Activated CD4-positive, alpha-beta T cell treated with anti-CD3 and anti-CD28 coated beads, Interleukin-2, Interleukin-4, amounts not matched to agents 100 ng/mL and 50 ng/mL, durations not matched to agents 16 hours and 8 hours (primary cell): ENCODE data around the gene SRGAP2B.
"Not testable (repeated sequence)": the region's sequence is repeated elsewhere in the genome, so short reads cannot be mapped to it uniquely, and the experiment has no call there.

Source experiments
- DNase-seq: peaks from one replicate; pipeline ENCODE4 v3.0.0-alpha.2; 2020; ENCODE audit warnings: low spot score

SRGAP2B gene

GRCh38 chr1:144947495-144947894 lies 147.6 kb downstream of the SRGAP2B start:
- not testable (repeated sequence) for DNase-seq

- not testable (repeated sequence) for DNase-seq
Observed at GRCh38 chr1:144946525-144947480, 148.3 kb downstream of the SRGAP2B start.

- DNase-seq: peak; percentile 16
Observed at GRCh38 chr1:144941710-144942109, 153.4 kb downstream of the SRGAP2B start.

GRCh38 chr1:144940054-144940453 lies 155.1 kb downstream of the SRGAP2B start:
- not testable (repeated sequence) for DNase-seq

GRCh38 chr1:144938627-144939026 lies 156.5 kb downstream of the SRGAP2B start:
- not testable (repeated sequence) for DNase-seq

GRCh38 chr1:144936186-144936732 lies 158.9 kb downstream of the SRGAP2B start:
- DNase-seq: not testable (repeated sequence)

- DNase-seq: not testable (repeated sequence)
Observed at GRCh38 chr1:144935310-144935709, 159.8 kb downstream of the SRGAP2B start.

- DNase-seq: not testable (repeated sequence)
Observed at GRCh38 chr1:144933014-144933413, 162.1 kb downstream of the SRGAP2B start.

- not testable (repeated sequence) for DNase-seq
Observed at GRCh38 chr1:144932153-144932552, 163.0 kb downstream of the SRGAP2B start.

- DNase-seq: not testable (repeated sequence)
Observed at GRCh38 chr1:144931553-144931952, 163.6 kb downstream of the SRGAP2B start.

GRCh38 chr1:144930085-144930777 lies 164.9 kb downstream of the SRGAP2B start:
- not testable (repeated sequence) for DNase-seq

GRCh38 chr1:144927292-144927691 lies 167.8 kb downstream of the SRGAP2B start:
- not testable (repeated sequence) for DNase-seq

GRCh38 chr1:144923640-144924039 lies 171.5 kb downstream of the SRGAP2B start:
- DNase-seq: not testable (repeated sequence)

GRCh38 chr1:144922785-144923184 lies 172.3 kb downstream of the SRGAP2B start:
- not testable (repeated sequence) for DNase-seq

GRCh38 chr1:144919106-144919505 lies 176.0 kb downstream of the SRGAP2B start:
- DNase-seq: not testable (repeated sequence)

- DNase-seq: not testable (repeated sequence)
Observed at GRCh38 chr1:144918027-144918603, 177.0 kb downstream of the SRGAP2B start.

GRCh38 chr1:144917154-144918026 lies 177.7 kb downstream of the SRGAP2B start:
- DNase-seq: not testable (repeated sequence)

- DNase-seq: not testable (repeated sequence)
Observed at GRCh38 chr1:144913977-144914734, 181.0 kb downstream of the SRGAP2B start.

- not testable (repeated sequence) for DNase-seq
Observed at GRCh38 chr1:144913458-144913857, 181.7 kb downstream of the SRGAP2B start.

- not testable (repeated sequence) for DNase-seq
Observed at GRCh38 chr1:144910729-144911128, 184.4 kb downstream of the SRGAP2B start.
